Measurements from ENCODE around the gene UNC50. TPM values are rescaled to one million over a fixed set of nuclear protein-coding genes. Genes with fewer than 3 reads are reported as not detected.

The UNC50 gene
- total RNA-seq, 4 donors from 2014 or later, result 18.3 to 49.4 (median 36.3) TPM

- Histone ChIP-seq H3K4me3 (no peak overlapping the region), H3K4me1 (no peaks in the 10 kb centered on the region), H3K36me3 (peaks cover 0 to 54% (median 0%) of the 10 kb centered on the region in 3 donors), H3K27ac (no peak overlapping the region), H3K27me3 (no peaks in the 10 kb centered on the region), H3K9me3 (no peaks in the 10 kb centered on the region)
- TF ChIP-seq CTCF (IDR thresholded peaks at IDR 0.05) (no peak), POLR2A (IDR thresholded peaks at IDR 0.05) (no peak)
- no peak for DNase-seq
- intact Hi-C loops (cut with DNase I), result no loop called here
- WGBS, 2 donors, result 75 to 78% methylated on average over 10 of the region's 10 CpGs
Observed at GRCh38 chr2:98637401-98638147, 29.2 kb downstream of the UNC50 start.

- Histone ChIP-seq H3K9me3 (no peaks in the 10 kb centered on the region), H3K27ac (no peak overlapping the region), H3K36me3 (peaks cover 0 to 25% (median 0%) of the 10 kb centered on the region in 3 donors), H3K4me3 (no peak overlapping the region), H3K27me3 (no peaks in the 10 kb centered on the region), H3K4me1 (no peaks in the 10 kb centered on the region)
- 84 to 91% methylated on average over 5 of the region's 5 CpGs for WGBS, 2 donors
- TF ChIP-seq CTCF (IDR thresholded peaks at IDR 0.05), result no peak
- no peak for DNase-seq
- intact Hi-C loops (cut with DNase I), result no loop called here
Observed at GRCh38 chr2:98643496-98644100, 35.2 kb downstream of the UNC50 start.

- Histone ChIP-seq H3K27ac (no peak overlapping the region), H3K27me3 (no peaks in the 10 kb centered on the region)
- 69 to 78% methylated on average over 5 of the region's 5 CpGs for WGBS, 2 donors
Observed at GRCh38 chr2:98647636-98648035, 39.2 kb downstream of the UNC50 start.

GRCh38 chr2:98648451-98648850 is 40.1 kb downstream of the UNC50 start:
- Histone ChIP-seq H3K9me3 (no peaks in the 10 kb centered on the region), H3K4me3 (no peak overlapping the region), H3K27me3 (no peaks in the 10 kb centered on the region), H3K4me1 (peaks cover 0 to 6% (median 0%) of the 10 kb centered on the region in 3 donors), H3K36me3 (peaks cover 0 to 8% (median 0%) of the 10 kb centered on the region in 3 donors), H3K27ac (no peak overlapping the region)
- 72 to 88% methylated on average over 4 of the region's 4 CpGs for WGBS, 2 donors
- no peak for TF ChIP-seq POLR2A (IDR thresholded peaks at IDR 0.05)
- TF ChIP-seq CTCF (IDR thresholded peaks at IDR 0.05), result no peak
- intact Hi-C loops (cut with DNase I), result no loop called here
- DNase-seq, result no peak

More at GRCh38 chr2:98647636-98648035, 39.2 kb downstream of the UNC50 start:
- Histone ChIP-seq H3K4me1 (peaks cover 0 to 6% (median 0%) of the 10 kb centered on the region in 3 donors), H3K36me3 (peaks cover 0 to 8% (median 0%) of the 10 kb centered on the region in 3 donors), H3K9me3 (no peaks in the 10 kb centered on the region), H3K4me3 (no peak overlapping the region)
- intact Hi-C loops (cut with DNase I), result no loop called here
- TF ChIP-seq POLR2A (IDR thresholded peaks at IDR 0.05), result no peak
- TF ChIP-seq CTCF (IDR thresholded peaks at IDR 0.05), result no peak
- no peak for DNase-seq
